ENCODE measurements around the gene IFNA6. TPM values are rescaled to one million over a fixed set of nuclear protein-coding genes. Genes with fewer than 3 reads are reported as not detected.

The IFNA6 gene
- total RNA-seq, 1 experiment from 2014 or later, result not detected

DNA sequence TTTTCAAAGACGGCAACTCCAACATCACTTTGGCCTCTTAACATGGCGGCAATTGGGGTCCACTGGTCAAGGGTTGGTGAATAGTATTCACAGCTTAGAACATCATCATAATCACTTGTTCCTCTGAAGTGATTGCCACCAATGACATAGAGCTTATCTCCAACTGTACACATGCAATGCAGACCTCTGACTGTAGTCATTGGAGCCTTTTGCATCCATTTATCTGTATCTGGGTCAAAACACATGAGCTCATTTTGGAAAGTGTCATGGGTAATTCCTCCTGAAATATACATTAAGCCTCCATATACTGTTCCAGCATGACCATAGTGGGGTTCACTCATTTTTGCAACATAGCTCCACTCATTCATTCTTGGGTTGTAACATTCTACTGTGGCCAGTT, 17.5 kb downstream of the IFNA6 start:
- intact Hi-C loops (cut with micrococcal nuclease; ENCODE audit: unreplicated experiment), result no loop called here
- BruUV-seq (replicated peaks), result no TSS peak
- H3K4me1 Mint-ChIP-seq (ENCODE audit: low read depth, unreplicated experiment), result no peaks in the 10 kb centered on the region

GRCh38 chr9:21331676-21332402, 18.8 kb downstream of the IFNA6 start:
- H3K4me1 Mint-ChIP-seq (ENCODE audit: low read depth, unreplicated experiment), result no peaks in the 10 kb centered on the region

More for the DNA sequence above, 17.5 kb downstream of the IFNA6 start:
- no peak for DNase-seq
- Mint-ChIP-seq H3K27me3 (ENCODE audit: unreplicated experiment) (no peaks in the 10 kb centered on the region), H3K4me3 (ENCODE audit: low read depth, unreplicated experiment) (no peak overlapping the region), H3K27ac (ENCODE audit: unreplicated experiment) (no peak overlapping the region), H3K36me3 (ENCODE audit: insufficient read depth, unreplicated experiment) (peaks cover 28% of the 10 kb centered on the region), H3K9me3 (ENCODE audit: low read depth, unreplicated experiment) (no peaks in the 10 kb centered on the region)
- TF ChIP-seq CTCF (IDR thresholded peaks at IDR 0.05; ENCODE audit: unreplicated experiment), result no peak
- CTCF ChIA-PET, result no interaction called here

DNA sequence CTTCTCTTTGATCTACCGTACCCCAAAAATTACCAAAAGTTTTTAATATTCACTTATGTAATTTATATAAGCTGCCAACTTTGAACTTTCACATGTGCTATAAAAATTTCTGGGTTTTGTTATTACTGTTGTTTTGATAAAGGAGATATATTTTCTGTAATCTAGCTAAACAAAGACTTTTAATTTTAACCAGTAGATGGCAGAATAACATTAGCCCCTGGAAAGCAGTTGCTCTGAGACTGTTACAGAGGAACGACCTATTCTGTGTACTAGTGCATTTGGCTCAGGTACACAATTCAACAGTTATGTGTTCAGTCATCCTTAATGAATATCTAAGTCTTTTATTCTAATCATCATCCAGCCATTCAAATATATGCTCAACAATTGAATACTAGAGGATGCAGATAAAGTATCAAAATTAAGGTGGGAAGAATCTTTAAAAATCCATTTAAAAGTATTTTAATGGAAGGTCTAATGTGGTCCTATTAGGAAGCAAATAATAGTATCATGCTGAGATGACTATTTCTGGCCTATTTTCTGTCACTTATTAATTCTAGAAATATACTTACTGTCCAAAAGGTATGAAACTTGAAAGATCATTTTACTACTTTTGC, 24.1 kb downstream of the IFNA6 start:
- Mint-ChIP-seq H3K4me3 (ENCODE audit: low read depth, unreplicated experiment) (no peak overlapping the region), H3K4me1 (ENCODE audit: low read depth, unreplicated experiment) (peaks cover 5% of the 10 kb centered on the region), H3K36me3 (ENCODE audit: insufficient read depth, unreplicated experiment) (peaks cover 14% of the 10 kb centered on the region), H3K27me3 (ENCODE audit: unreplicated experiment) (no peaks in the 10 kb centered on the region), H3K27ac (ENCODE audit: unreplicated experiment) (no peak overlapping the region), H3K9me3 (ENCODE audit: low read depth, unreplicated experiment) (no peaks in the 10 kb centered on the region)
- BruUV-seq (replicated peaks), result no TSS peak
- CTCF ChIA-PET, result interaction anchor here (0.6 to 1.6 kb wide), 9 partner anchors 9 to 140 kb away, joined by 3 to 13 read pairs (median 4); partner anchors contain the start of gene KLHL9
- TF ChIP-seq CTCF (IDR thresholded peaks at IDR 0.05; ENCODE audit: unreplicated experiment), result no peak
- intact Hi-C loops (cut with micrococcal nuclease; ENCODE audit: unreplicated experiment), result loop anchor here (2.0 to 10.0 kb wide), 4 partner anchors 70 to 461 kb away; no protein-coding TSS in a partner anchor
- DNase-seq, result no peak

More at GRCh38 chr9:21331676-21332402, 18.8 kb downstream of the IFNA6 start:
- no peaks in the 10 kb centered on the region for H3K9me3 Mint-ChIP-seq (ENCODE audit: low read depth, unreplicated experiment)
- CTCF ChIA-PET, result no interaction called here
- no peak for TF ChIP-seq CTCF (IDR thresholded peaks at IDR 0.05; ENCODE audit: unreplicated experiment)
- BruUV-seq (replicated peaks), result no TSS peak
- no peak overlapping the region for H3K4me3 Mint-ChIP-seq (ENCODE audit: low read depth, unreplicated experiment)
- H3K36me3 Mint-ChIP-seq (ENCODE audit: insufficient read depth, unreplicated experiment), result peaks cover 28% of the 10 kb centered on the region
- no peak overlapping the region for H3K27ac Mint-ChIP-seq (ENCODE audit: unreplicated experiment)
- intact Hi-C loops (cut with micrococcal nuclease; ENCODE audit: unreplicated experiment), result no loop called here
- DNase-seq, result no peak
- no peaks in the 10 kb centered on the region for H3K27me3 Mint-ChIP-seq (ENCODE audit: unreplicated experiment)

DNA sequence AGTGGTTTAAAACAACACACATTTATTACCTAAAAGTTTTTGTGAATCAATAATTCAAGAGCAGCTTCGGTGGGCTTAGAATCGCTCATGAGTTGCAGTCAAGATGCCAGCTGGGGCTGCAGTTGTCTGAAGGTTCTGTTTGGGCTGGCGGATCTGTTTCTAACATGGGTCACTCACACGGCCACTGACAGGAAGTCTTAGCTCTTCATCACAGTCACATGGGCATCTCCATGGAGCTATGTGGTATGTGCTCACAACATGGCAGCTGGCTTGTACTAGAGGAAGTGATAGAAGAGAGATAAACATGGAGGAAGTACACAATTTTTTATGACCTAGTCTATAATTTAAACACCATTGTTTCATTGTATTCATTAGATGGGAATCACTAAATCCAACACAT, 26.6 kb downstream of the IFNA6 start:
- Mint-ChIP-seq H3K27ac (ENCODE audit: unreplicated experiment) (no peak overlapping the region), H3K4me3 (ENCODE audit: low read depth, unreplicated experiment) (no peak overlapping the region), H3K4me1 (ENCODE audit: low read depth, unreplicated experiment) (peaks cover 5% of the 10 kb centered on the region), H3K36me3 (ENCODE audit: insufficient read depth, unreplicated experiment) (peaks cover 8% of the 10 kb centered on the region), H3K9me3 (ENCODE audit: low read depth, unreplicated experiment) (no peaks in the 10 kb centered on the region), H3K27me3 (ENCODE audit: unreplicated experiment) (no peaks in the 10 kb centered on the region)
- TF ChIP-seq CTCF (IDR thresholded peaks at IDR 0.05; ENCODE audit: unreplicated experiment), result no peak
- no TSS peak for BruUV-seq (replicated peaks)
- CTCF ChIA-PET, result no interaction called here
- DNase-seq, result no peak
- intact Hi-C loops (cut with micrococcal nuclease; ENCODE audit: unreplicated experiment), result loop anchor here (10.0 kb wide), 1 partner anchor 111 kb away; no protein-coding TSS in a partner anchor
